Thyroid gland (tissue), 4 donors: ENCODE results near the gene NABP1.

Source experiments
- CTCF ChIP-seq, 6 experiments: fragments of 200-600 bp in 3 of 6; fragments of 450-650 bp in 3 of 6; sonication (generic) in 3 of 6; IDR thresholded peaks; one replicate each; pipeline ENCODE4 v1.5.1; 2016 to 2019; ENCODE audit warnings: antibody characterized with exemption in 6 of 6, mild to moderate bottlenecking in 2 of 6, inconsistent platforms in 1 of 6, moderate library complexity in 1 of 6
- POLR2A ChIP-seq, 2 donors: fragments of 450-650 bp; IDR thresholded peaks; one replicate each; pipeline ENCODE4 v1.6.1; 2017; ENCODE audit warnings: antibody characterized with exemption in 2 of 2, mild to moderate bottlenecking in 2 of 2, moderate library complexity in 1 of 2

- TF ChIP-seq CTCF (IDR thresholded peaks at IDR 0.05): no peak
- no peak for TF ChIP-seq POLR2A (IDR thresholded peaks at IDR 0.05)
Measured at GRCh38 chr2:191641609-191642008, 36.3 kb upstream of the NABP1 start.
